Measurements from ENCODE around the gene A3GALT2.

A3GALT2 gene

DNA sequence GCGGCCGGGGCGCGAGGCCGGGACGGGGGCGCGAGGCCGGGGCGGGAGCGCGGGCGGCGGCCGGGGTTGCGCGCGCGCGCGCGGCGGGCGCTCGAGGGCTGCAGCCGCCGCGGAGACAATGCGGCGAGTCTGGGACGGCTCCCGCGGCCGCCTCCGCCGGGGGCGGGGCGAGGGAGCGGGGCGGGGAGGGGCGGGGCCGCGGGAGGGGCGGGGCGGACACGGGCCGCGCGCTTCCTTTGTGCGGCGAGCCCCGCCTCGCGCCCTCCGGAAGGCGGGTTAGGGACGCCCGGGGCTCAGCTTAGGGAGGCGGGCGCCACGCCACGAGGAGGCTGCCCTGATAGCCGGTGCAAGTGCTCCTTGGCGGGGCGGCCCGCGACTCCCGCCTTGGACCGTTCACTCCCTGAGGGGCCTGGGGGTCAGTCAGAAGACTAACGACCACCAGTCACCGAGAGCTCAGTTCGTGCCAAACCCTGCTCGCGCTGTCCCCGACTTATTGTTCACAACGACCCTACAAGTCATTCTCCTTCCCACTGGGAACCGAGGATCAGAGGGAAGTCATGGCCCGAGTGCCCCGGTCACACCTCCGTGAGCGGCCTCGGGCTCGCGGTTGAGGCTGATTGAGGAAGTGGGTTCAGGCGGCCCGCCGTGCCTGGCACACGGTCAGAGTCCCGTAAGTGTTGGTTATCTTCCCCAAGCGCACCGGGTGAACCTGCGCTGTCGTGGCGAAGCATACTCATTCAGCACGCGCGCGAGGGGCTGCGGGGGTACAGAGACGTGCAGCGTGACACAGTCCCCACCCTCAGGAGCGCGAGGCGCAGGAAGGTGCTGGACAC, 29.1 kb upstream of the A3GALT2 start:
- DNase-seq, result peak; percentile 78

DNA sequence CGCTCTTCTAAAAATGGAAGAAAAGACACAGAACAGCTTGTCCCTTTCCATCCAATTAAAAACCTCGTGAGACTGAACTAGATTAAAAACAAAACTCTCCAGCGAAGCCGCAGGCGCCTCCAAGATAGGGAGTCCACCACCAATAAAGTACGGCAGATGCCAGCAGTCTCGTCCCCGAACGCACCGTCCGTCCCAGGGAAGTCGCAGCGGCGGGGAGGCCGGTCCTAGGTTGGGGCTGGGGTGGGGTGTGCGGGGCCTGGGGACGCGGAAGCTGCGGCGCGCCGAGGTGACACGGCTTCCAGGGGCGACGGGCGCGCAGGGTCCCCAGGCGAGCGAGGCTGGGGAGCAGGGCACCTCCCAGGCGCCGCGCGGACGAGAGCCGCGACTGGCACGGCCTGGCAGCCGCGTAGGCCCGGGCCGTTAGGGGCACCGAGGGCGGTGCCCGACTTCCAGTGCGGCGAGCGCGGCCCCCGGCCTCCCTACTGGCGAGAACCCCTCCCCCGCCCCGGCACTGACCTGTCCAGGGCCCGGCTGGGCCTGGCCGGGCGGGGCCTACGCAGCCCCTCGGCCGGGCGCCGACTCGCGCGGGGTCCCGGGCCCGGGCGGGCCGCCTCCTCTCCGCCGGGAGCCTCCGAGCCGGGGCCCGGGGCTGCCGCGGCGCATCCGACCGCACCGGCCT, 28.3 kb upstream of the A3GALT2 start:
- DNase-seq, result no peak

DNA sequence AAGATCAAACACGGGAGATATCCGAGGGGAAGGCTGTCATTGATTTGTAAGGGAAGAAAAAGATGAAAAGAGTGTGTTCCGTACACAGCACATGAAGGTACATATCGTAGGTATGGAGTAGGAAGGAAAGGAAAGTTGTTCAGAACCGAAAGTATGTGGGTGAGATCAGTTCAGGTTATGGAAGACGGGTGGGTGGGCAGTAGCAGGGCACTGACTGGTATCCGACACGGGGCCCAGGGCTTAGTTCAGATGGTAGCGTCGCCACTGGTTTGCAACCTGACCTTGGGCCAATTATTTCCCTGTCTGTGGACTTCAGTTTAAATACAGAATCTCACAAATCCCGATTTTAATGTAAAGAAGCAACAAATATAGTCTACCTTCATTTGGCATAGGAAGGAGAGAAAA, 27.8 kb upstream of the A3GALT2 start:
- no peak for DNase-seq

DNA sequence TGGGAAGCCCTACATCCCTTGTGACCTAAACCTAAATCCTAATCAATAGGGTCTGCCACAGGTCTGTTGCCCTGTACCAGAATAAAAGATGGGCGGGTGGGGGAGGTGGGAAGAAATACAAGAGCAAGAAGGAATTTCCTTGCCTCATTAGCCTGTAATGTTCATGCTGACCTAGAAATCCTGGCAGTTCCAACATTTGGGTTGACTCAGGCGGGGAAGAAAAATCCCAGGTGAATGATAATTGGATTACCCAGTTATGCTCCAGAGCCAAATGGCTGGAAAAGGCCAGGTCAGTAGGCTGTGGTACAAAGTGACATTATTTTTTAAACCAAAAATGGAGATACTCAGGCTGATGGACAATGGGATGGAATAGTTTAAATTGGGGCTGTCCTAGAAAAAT, 27.3 kb upstream of the A3GALT2 start:
- no peak for DNase-seq

DNA sequence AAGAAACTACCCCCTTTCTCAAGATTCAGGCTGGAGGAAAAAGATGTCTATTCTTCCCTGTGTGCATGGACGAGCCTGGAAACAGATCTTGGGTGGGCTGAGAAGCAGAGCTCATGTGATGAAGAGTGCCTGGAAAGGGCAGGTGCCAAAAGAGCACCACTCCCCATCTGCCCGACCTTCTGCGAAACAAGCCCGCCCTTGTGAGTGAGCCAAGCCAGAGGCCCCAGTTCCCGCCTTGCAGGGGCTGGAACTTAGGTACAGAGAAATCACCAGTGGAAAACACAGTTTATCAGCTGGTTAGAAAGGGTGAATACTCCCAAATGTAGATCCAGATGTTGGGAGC, 26.7 kb upstream of the A3GALT2 start:
- DNase-seq, result no peak

DNA sequence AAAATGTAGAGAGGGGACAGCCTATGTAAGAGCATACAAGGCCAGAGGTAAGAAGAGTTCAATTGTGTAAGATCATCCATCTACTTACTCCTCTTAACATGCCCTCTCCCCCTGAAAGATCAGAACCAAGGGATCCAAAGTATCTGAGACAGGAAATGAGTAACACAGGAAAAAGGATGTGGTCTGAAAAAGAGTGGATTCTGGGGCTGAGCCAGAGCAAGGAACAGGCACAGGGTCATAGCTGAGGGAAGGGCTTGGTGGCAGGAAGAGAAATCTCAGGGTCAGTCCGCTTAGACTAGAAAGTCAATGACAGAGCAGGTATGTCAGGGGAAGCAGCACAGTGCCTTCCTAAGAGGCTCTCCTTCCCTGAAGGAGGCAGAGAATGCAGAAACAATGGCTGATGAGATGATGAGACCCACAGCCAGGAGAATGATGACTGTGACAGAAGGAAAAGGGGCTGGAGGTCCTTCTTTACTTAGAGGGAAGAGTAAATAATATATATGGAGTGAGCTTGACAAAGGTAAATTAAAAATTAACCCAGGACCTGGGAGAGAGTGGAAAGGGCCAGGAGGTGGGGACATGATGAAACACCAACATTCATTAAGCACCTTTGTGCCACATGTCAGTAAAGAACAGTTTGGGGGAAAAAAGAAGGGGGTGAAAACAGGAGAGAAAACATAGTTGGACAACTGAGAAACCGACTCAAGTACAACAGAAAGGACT, 26.2 kb upstream of the A3GALT2 start:
- DNase-seq, result peak; percentile 40

DNA sequence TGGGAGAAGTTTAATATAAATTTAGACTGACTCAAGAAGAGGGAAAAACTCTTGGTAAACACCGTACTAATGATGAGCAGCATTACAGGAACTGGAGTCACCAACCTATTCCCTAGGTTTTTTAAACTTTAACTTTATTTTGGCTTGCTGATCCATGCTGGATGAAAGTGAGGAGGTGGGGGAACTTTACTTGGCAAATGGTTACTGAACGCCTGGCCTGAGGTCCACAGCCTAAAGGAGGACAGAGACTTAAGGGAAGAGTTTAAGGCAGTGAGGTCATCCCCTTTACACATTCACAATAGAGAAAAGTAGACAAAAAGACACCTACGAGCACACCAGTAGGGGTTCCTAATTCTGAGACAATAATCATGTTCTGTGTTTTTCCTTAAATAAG, 25.6 kb upstream of the A3GALT2 start:
- DNase-seq, result no peak

DNA sequence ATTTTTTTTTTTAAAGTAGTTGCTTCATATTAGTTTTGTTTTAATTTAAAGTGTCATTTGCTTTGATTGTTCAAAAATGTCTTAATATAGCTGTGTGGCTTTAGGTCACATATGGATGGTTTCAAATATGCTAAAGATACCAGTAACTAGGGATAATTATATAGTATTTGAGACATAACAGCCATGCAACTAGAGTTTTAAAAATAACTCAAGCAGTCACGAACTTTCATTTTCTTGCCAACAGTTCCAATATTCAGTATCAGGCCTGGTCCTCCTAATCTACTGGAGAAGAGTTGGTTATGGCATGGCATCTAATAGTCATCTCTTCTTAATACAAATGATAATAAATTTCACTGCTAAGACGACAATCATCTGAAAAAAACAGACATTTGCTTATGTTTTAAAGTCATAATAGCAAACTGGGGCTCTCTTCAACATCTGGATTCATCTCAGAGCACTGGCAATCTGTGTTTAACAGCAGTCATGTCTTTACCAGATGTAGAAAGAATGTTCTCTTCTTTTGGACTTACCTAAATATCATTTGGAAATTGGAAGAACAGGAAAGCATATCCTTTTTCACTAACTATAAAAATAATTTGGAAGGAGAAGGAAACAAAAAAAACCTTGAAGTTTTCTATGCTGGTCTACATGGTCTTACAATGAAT, 24.1 kb upstream of the A3GALT2 start:
- DNase-seq, result no peak

DNA sequence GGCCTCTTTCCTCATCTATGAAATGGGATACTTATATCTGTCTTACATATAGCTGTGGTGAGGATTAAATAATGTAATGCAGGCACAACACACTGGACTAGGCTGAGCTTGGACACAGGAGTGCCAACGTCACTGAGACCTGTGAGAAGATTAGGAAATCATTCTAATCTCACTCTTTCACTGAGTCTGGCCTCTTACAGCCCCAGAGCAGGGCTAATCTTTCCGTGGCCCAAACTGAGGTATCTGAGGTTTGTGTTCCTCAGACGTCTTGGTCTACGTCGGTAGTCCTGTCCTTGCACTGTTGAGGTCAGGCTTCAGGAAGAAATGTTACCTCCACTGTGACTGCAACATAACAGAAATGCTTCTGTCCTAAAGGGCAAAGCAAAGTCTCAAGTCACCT, 22.6 kb upstream of the A3GALT2 start:
- DNase-seq, result no peak

DNA sequence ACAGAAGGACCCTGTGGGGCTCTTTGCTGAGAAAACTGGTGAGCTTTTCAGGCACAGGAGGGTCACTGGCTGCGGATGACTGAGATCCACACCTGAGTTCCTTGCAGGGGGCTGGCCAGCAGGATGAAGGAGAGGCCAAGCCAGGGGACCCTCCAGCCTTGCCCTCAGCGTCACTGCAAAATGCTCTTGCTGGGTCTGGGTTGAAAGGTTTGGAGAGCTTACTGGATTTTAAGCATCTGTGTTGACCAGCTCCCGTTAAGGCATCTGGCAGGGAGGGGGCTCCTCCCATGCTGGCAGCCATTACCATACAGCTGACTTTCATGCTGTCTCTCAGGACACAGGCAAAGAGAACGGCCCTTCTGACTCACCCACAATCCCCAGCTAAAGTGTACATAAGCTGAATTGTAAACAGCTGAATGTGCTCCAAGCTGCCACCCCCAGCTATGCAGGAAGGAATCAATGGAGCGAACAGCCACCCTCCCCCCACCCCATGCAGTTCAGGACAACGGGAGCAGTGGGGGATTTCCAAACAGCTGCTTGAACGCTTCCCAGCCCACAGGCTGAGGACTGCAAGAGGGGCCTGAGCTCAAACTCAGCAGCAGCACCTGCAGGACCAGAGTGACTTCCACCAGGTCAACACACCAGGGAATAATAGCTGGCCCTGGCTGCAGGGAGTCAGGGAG, 21.3 kb upstream of the A3GALT2 start:
- DNase-seq, result no peak

DNA sequence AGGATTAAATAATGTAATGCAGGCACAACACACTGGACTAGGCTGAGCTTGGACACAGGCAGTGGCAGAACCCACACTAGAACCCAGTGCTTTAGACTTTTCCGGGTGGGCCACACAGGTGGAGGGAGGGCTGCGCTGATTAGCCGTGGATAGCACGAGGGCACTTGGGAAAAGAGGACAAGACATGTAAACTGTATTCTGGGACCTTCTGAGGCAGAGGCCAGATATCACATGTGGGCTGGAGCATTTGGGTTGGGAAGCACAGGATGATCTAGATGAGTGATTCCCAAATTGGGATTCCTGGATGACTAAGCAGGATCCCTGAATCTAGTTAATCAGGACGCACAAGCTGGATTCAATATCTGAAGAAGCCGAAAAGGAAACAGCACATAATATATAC, 20.3 kb upstream of the A3GALT2 start:
- DNase-seq, result no peak

DNA sequence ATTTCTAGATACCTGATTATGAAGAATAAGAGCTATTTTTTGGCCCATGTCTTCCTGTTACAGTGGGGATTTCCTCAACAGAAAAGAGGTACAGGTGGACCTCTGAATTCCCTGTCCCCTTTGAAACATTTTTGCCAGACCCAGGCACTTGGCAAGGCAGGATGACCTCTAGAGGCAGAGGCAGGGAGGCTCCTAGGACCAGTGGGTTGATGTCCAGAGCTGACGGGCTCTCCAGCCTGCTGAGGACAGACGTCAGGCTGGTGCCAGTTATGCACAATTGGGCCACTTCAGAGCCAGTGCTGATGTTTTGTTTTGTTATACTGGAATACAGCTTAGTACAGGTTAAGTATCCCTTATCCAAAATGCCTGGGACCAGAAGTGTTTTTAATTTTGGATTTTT, 18.5 kb upstream of the A3GALT2 start:
- DNase-seq, result no peak

DNA sequence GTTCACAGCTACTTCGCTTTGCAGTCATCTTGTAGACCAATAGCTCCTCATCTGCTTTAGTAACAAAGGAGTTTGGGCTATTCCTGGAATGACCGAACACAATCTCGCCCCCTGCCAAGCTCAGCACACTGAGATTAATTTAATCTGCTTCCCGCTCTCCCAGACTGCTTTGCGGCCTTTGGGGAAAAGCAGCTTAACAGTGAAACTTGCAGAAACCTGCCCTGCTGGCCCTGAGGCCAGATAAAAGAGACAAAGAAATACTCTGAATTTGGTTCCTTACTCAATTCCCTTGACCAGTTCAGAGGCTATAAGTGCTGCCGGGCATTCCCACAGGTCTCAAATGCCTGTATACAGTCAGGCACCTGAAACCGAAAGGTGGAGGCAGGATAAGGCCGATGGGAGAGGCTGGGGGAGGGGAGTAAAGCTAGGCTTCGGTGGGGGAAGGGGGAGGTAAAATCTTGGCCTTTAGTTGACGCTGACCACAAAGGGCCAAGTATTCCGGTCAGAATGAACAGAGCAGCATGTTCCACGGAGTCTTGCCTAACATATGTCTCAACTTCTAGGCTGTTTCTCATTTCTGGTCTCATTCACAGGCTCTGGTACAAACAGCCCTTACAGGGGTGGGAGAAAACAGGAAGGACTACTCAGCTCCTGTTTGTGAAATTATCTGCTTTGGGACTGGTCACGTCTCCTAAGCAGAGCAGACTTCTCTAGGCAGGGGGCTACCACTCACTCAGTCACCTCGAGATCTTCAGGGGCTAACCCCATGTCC, 17.7 kb upstream of the A3GALT2 start:
- no peak for DNase-seq

DNA sequence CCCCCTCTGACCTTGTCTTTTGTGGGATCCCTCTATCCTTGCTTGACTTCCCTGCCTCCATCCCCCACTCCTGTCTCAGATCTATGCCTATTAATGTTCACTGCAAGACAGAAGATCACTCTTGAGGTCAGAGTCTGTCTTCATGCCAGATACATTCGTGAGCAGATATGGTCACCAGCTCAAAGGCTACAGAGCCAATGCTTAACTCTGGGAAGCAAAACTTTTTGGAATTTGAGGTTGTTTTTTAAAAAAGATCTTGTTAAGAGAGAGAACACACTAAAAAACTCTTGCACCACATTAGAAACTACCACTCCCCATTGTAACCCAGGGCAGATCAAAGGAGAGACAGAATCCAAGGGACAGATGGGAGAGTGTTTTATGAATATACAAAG, 17.1 kb upstream of the A3GALT2 start:
- no peak for DNase-seq

DNA sequence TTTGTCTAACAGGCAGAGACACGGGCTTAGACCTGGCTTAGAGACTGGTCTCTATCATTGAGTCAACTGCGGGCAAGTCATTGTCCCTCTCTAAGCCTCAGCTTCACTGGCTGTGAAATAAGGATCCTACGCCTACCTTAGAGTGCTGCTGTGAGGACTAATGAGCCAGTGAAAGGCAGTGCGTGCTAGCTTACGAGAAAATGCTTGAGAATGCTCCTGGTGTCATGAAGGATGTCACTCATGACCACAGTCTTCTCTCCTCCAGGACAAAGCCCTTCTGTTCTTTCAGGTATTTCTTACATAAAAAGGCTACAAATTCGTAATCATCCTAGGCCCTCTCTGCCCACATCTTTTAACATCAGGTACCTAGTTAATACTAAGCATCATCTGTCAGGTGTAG, 16.5 kb upstream of the A3GALT2 start:
- DNase-seq, result no peak

DNA sequence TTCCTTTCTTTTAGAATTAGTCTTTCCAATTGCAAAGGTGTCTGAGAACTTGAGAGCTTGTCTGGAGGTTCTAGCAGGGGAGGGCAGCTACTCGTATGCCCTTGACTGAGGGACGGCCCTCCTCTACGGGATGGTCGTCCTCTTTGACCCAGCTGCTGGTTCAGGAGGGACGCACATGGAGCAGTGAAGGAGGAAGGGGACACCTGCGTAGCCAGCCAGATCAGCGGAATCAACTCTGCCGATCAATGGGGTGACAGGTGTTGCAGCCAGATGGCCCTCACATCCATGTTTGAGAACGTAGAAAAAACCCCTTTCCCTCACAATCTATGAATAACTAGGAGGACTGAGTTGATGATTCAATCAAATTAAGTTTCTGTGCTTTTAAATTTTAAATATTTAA, 15.7 kb upstream of the A3GALT2 start:
- DNase-seq, result no peak

DNA sequence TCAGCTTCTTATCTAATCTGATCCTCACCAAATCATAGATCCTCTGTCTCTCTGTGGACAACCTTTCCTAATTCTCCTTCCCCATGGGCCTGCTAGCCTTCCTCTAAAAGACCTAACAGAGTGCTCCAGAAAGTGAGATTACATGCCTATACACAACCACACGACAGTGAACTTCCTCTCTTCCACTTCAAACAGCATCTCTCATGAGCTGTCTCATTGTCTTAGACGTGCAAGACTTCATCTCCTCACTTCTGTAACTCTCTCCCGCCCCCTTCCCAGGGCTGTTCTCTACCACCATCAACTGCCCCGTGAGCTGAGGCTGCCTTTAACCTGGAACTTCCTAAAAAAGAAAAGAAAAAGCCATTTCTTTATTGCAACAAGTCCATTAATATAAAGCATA, 14.1 kb upstream of the A3GALT2 start:
- DNase-seq, result peak; percentile 32

DNA sequence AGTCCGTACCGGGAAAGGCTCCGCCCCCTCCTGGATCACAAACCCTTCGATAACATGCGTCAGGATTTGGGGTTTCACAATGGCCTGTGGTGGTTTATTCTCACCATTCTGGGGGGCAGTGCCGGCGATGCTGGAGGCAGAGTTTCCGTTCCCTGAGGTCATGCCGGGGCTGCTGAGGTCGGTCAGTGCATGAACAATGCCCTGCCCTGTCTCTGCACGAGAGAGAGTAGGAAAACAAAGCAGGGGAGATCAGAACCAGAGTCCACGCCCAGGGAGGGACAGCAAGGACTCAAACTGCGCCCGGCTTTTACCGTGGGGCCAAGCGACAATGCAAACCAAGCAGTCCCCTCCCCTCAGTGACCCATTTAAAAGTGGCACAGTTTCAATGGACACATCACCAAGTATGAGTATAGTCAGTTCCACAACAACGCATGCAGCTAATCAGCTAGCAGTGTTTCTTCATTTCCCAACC, 13.2 kb upstream of the A3GALT2 start:
- no peak for DNase-seq

DNA sequence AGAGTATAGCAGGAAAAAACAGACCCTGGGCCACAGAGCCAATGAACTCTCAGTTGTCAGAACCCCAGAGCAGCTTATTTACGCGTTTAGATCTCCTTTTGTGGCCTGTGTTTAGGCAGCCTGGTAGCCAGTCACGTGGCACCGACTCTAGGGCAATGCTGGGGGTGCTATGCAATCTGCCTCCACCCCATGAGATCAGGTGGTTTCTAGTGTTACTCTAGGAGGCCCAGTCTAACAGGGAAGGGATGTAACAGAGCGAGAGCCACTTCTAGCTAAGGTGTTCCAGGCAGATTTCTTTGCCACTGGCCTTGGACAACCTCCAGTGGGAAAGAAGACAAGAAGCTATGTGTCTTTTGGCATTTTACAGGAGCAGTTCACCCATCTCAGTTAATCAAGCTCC, 12.0 kb upstream of the A3GALT2 start:
- DNase-seq, result no peak

DNA sequence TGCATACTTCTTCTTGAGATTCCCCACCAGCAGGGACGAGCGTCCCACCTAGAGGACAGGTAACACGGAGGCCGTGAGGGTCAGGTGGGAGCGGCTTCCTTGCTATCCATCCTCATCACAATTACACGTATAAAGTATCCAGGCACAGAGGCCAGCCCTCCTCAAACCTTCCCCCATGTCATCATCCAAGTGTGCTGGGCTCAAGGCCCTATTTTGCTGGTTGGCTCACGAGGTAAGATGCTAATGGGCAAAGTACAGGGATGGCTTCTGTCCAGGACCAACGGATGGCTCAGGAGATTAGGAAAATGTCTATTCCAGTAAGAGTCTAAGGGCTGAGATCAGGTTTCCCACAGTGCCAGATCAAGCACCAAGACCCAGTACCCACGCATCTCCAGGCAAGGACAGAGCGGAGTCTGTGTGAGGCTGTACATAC, 11.5 kb upstream of the A3GALT2 start:
- DNase-seq, result no peak

DNA sequence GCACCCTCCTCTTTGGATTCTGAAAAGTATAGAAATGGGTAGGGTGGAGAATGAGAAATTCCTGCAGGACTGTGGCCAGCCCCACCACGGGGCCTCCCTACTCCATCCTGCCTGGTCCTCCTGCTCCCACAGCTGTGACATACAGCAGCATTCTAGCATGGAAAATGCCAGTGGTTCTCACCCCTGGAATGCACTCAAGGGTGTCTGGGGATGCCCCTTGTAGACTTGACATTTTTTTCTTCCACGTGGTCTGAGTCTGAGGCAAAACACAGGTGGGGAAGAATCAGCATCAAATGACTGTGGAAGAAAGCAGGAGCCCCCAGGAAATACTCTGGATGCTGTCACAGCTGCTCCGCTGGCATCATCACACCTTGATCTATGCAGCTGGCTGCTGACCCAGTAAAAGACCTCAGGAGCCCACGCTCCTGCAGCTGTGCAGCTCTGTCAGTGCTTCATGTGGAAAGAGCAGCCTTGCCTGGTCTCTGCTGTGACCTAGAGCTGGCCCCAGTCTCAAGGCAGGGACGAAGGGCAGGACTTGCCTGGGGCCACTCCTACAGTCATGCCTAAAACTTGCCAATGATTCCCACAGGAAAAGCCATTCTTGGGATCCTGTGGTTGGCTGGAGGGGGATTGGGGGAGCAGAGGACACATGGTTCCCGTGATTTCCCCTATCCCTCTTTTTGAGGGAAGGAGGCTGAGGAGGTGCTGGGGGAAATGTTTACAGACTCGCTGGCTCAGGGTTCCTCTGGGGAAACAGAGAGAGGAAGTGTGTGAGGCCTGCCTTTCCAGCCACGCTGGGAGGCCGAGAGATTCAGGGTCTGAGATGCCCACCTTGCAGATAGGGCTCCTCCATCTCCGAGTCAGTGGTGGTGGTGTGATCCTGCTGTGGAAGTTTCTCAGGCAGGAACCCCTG, 10.8 kb upstream of the A3GALT2 start:
- no peak for DNase-seq
